OCI-M1 (cell line): ENCODE data around the gene PRSS8.

Source experiments
- DNase-seq: peaks from one replicate; lab custom pipeline; 2025; lab: John Stamatoyannopoulos, UW

The PRSS8 gene

GRCh38 chr16:31128711-31129567 is 6.6 kb downstream of the PRSS8 start:
- DNase-seq, result peak; percentile 98

GRCh38 chr16:31127182-31127581 is 8.3 kb downstream of the PRSS8 start:
- DNase-seq, result no peak

- no peak for DNase-seq
Observed at GRCh38 chr16:31125844-31126243, 9.7 kb downstream of the PRSS8 start.

DNA sequence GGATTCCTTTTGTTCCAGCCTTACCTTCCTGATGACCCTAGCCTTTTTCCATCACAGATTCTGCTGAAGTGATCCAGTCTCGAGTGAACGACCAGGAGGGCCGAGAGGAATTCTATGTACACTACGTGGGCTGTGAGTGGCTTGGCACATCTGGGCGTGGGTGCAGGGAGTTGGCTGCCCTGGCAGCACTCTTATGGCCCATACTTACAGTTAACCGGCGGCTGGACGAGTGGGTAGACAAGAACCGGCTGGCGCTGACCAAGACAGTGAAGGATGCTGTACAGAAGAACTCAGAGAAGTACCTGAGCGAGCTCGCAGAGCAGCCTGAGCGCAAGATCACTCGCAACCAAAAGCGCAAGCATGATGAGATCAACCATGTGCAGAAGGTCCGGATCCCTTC is 15.4 kb downstream of the PRSS8 start:
- no peak for DNase-seq

- DNase-seq, result no peak
Observed at GRCh38 chr16:31118223-31119155, 17.0 kb downstream of the PRSS8 start.

GRCh38 chr16:31117384-31118222 is 17.9 kb downstream of the PRSS8 start, which contains the start of gene KAT8:
Gene KAT8 (plus strand): TSS chr16:31117664. CDS start chr16:31117682, 18 bp downstream.
- peak; percentile 99 for DNase-seq

DNA sequence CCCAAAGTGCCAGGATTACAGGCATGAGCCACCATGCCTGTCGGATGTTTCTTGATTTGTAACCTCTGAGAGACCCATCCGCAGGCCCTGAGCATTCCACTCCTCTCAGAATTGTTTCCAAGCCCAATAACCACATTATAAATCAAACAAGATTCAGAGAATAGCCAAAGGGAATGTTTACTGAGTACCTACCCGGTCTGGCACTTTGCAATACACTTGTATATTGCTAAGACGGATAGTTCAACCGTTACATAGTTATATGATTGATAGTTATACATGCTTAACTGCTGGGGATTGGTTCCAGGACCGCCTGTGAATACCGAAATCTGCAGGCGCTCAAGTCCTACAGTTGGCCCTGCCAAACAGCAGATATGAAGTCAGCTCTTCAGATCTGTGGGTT is 21.1 kb downstream of the PRSS8 start:
- DNase-seq, result no peak

- DNase-seq, result peak; percentile 80
Observed at GRCh38 chr16:31113121-31114120, 22.1 kb downstream of the PRSS8 start.

GRCh38 chr16:31112711-31113110 is 22.8 kb downstream of the PRSS8 start:
- no peak for DNase-seq

DNA sequence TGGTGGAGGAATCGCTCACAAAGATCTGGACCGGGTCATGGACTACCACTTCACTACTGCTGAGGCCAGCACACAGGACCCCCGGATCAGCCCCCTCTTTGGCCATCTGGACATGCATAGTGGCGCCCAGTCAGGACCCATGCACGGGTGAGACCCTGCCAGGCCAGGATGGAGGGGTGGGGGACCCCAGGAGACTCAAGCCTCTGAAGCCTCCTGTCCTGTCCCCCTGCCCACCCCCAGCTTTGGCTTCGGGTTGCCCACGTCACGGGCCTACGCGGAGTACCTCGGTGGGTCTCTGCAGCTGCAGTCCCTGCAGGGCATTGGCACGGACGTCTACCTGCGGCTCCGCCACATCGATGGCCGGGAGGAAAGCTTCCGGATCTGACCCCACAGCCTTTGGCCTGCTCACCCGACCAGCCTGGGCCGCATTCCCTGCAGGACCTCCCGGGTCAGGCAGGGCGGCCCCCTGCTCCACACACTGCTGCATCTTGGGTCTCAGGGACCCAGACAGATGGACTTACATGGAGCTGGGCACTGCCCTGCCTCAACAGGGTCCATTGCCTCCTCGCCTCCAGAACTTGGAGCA is 23.6 kb downstream of the PRSS8 start:
- DNase-seq, result no peak

GRCh38 chr16:31110106-31111034 is 25.2 kb downstream of the PRSS8 start:
- no peak for DNase-seq

GRCh38 chr16:31109622-31110021 is 25.9 kb downstream of the PRSS8 start:
- no peak for DNase-seq

DNA sequence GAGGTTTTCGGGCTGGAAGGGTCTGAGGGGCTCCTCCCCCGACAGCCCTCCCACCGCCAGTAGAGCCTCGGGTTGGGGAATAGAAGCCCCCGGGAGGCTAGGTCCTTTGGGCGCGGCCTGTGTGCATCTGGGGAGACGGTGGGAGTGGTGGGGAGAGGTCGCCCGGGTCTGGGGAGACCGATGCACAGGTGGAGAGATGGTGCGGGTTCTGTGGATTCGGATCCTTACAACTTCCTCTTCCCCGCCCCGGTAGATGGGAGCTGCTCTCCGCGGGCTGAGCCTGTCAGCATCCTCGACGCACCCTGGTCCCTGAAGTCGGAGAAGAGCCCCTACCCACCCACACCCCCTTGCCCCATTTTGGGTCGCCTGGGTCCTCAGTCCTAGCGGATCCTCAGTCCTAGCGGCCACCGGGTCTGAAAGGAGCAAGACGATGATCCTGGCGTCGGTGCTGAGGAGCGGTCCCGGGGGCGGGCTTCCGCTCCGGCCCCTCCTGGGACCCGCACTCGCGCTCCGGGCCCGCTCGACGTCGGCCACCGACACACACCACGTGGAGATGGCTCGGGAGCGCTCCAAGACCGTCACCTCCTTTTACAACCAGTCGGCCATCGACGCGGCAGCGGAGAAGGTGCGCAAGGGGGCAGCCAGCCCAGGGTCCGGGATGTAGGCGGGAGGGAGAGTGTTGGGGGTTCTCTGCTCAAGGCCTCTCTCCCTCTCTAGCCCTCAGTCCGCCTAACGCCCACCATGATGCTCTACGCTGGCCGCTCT is 26.6 kb downstream of the PRSS8 start:
- DNase-seq, result no peak

DNA sequence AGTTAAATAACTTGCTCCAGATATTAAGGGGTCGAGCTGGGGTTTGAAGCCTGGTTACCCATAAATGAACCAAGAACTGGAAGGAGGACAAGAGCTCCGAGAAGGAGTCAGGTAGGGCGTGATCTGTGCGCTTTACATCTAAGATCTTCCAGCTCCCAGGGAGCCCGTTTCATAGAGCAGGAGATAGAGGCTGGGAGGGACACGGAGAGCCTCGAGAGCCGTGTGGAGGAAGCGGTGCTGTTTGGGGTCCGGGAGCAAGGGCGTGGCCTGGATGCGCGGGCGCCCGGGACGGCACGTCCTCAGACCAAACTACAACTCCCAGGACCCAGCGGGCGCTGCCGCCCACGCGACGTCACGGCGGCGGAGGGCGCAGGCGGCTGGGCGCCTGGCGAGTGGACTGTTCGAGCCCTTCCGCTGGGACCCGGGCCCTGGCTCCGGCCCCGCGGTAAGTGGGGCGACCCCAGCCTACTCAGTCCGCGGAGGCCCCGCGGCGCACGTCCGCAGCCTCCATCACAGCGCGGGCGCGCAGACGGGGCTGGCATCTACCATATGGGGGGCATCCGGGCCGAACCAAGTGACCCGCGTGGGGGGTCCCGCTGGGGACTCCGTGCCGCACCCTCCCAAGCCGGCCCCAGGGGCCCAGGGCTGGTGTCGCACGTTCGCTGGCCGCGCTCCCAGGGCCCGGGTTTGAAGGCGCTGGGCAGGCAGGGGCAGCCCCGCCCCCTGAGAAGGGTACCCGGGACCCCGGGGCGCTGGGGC is 27.3 kb downstream of the PRSS8 start, which contains the start of gene BCKDK:
Gene BCKDK (plus strand): TSS at position 352 of the 759 bp plus-strand sequence. CDS start 838 bp downstream, outside the sequence.
- DNase-seq, result peak; percentile 86

- DNase-seq, result no peak
Observed at GRCh38 chr16:31107465-31107867, 28.1 kb downstream of the PRSS8 start.

- no peak for DNase-seq
Observed at GRCh38 chr16:31106509-31107464, 28.7 kb downstream of the PRSS8 start.
